ENCODE data around the gene FIGLA. TPM values are rescaled to one million over a fixed set of nuclear protein-coding genes. Genes with fewer than 3 reads are reported as not detected.

The FIGLA gene
- total and polyA plus RNA-seq, 2 of the 8 experiments (the other 6 are each of a cell fraction or from before 2014, with no cell fraction given) = not detected

GRCh38 chr2:70807828-70808118 lies 17.3 kb upstream of the FIGLA start (continued):
- TF ChIP-seq, protein P1, sequence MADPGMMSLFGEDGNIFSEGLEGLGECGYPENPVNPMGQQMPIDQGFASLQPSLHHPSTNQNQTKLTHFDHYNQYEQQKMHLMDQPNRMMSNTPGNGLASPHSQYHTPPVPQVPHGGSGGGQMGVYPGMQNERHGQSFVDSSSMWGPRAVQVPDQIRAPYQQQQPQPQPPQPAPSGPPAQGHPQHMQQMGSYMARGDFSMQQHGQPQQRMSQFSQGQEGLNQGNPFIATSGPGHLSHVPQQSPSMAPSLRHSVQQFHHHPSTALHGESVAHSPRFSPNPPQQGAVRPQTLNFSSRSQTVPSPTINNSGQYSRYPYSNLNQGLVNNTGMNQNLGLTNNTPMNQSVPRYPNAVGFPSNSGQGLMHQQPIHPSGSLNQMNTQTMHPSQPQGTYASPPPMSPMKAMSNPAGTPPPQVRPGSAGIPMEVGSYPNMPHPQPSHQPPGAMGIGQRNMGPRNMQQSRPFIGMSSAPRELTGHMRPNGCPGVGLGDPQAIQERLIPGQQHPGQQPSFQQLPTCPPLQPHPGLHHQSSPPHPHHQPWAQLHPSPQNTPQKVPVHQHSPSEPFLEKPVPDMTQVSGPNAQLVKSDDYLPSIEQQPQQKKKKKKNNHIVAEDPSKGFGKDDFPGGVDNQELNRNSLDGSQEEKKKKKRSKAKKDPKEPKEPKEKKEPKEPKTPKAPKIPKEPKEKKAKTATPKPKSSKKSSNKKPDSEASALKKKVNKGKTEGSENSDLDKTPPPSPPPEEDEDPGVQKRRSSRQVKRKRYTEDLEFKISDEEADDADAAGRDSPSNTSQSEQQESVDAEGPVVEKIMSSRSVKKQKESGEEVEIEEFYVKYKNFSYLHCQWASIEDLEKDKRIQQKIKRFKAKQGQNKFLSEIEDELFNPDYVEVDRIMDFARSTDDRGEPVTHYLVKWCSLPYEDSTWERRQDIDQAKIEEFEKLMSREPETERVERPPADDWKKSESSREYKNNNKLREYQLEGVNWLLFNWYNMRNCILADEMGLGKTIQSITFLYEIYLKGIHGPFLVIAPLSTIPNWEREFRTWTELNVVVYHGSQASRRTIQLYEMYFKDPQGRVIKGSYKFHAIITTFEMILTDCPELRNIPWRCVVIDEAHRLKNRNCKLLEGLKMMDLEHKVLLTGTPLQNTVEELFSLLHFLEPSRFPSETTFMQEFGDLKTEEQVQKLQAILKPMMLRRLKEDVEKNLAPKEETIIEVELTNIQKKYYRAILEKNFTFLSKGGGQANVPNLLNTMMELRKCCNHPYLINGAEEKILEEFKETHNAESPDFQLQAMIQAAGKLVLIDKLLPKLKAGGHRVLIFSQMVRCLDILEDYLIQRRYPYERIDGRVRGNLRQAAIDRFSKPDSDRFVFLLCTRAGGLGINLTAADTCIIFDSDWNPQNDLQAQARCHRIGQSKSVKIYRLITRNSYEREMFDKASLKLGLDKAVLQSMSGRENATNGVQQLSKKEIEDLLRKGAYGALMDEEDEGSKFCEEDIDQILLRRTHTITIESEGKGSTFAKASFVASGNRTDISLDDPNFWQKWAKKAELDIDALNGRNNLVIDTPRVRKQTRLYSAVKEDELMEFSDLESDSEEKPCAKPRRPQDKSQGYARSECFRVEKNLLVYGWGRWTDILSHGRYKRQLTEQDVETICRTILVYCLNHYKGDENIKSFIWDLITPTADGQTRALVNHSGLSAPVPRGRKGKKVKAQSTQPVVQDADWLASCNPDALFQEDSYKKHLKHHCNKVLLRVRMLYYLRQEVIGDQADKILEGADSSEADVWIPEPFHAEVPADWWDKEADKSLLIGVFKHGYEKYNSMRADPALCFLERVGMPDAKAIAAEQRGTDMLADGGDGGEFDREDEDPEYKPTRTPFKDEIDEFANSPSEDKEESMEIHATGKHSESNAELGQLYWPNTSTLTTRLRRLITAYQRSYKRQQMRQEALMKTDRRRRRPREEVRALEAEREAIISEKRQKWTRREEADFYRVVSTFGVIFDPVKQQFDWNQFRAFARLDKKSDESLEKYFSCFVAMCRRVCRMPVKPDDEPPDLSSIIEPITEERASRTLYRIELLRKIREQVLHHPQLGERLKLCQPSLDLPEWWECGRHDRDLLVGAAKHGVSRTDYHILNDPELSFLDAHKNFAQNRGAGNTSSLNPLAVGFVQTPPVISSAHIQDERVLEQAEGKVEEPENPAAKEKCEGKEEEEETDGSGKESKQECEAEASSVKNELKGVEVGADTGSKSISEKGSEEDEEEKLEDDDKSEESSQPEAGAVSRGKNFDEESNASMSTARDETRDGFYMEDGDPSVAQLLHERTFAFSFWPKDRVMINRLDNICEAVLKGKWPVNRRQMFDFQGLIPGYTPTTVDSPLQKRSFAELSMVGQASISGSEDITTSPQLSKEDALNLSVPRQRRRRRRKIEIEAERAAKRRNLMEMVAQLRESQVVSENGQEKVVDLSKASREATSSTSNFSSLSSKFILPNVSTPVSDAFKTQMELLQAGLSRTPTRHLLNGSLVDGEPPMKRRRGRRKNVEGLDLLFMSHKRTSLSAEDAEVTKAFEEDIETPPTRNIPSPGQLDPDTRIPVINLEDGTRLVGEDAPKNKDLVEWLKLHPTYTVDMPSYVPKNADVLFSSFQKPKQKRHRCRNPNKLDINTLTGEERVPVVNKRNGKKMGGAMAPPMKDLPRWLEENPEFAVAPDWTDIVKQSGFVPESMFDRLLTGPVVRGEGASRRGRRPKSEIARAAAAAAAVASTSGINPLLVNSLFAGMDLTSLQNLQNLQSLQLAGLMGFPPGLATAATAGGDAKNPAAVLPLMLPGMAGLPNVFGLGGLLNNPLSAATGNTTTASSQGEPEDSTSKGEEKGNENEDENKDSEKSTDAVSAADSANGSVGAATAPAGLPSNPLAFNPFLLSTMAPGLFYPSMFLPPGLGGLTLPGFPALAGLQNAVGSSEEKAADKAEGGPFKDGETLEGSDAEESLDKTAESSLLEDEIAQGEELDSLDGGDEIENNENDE (IDR thresholded peaks at IDR 0.05; ENCODE audit: insufficient replicate concordance, low read length) = no peak
- TF ChIP-seq RAD21 (IDR thresholded peaks at IDR 0.05 in 1 of 2, conservative IDR thresholded peaks at IDR 0.05 in 1 of 2; ENCODE audit: low read depth in 2 of 2, low read length in 2 of 2) = no peak
